Stimulated activated CD8-positive, alpha-beta memory T cell treated with anti-CD3 and anti-CD28 coated beads, Interleukin-7, amount 100 ng/mL, for 48 hours (primary cell): ENCODE measurements around the gene TGFBI.

ENCODE experiments used
- DNase-seq, 2 donors: peaks; one replicate each; pipeline ENCODE4 v3.0.0-alpha.2; 2020; ENCODE audit warnings: low read depth in 1 of 2; ENCODE audit errors: extremely low read depth in 1 of 2

Gene TGFBI

DNA sequence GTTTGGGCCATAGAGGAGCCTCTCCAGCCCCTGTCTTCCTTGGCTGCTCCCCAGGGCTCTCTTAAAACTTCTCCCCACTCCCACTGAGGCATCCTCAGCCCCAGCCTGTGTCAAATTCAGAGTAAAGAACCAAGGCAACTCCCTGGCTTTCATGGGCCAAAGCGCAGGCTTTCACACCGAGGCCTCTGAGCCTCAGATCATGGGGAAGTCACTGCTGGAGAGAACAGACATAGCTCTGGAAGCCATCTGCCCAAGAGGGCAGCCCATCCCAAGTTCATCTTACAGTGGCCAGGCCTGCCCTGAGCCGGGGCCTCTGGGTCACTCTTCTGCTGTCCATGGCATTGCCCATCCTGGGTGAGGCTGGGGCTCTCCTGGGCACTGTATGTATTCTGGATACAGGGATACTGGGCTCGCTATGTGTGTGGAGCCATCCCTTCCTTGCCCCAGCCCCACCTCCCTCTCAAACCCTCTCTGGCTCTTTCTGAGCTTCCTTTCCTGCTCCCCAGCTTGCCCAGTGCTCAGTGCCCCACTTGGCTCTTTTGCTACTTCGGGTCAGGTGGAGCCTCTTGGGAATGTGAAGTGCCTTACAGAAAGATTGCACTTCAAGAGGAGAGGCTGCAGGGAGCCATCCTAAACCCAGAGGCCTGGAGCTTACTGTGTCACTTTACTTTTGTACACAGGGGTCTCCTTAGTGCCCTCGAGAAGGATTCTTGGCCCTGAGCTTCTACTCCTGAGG, 33.0 kb downstream of the TGFBI start:
- DNase-seq, result no peak

DNA sequence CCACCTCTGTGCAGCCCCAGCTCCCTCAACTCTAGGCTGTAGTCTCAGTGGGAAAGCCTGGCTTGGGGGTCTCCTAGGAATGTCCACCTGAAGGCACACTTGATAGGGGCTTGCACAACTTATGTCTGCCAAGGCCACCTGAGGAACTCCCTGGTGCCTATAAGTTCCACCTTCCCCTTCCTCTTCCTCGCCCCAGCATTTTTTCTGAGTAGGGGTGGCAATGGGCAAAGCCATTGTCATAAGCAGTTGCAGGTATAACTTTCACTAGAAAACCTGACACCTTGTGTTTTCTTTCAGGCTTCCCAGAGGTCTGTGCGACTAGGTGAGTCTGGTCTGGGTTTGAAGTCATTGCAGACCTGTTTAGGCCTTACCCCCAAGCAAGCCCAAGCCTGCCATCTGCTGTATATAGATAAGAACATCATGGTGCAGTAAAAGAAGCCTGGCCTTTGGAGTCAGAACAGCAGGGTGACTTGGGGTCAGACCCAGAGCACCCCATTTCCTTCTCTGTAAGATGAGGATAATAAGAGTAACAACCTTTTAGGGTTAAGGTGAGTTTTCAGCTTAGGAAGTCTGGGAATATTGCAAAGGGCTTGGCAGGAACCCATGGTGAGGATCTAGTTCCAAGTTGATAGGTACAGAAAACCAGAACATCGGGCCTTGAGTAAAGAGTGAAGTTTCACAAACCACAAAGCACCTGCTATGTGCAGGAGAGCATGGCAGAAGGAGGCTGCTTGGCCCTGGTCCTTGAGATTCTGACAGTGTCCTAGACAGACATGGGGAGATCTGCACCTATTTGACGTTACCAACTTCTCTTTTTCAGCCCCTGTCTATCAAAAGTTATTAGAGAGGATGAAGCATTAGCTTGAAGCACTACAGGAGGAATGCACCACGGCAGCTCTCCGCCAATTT, 33.8 kb downstream of the TGFBI start:
- no peak for DNase-seq

DNA sequence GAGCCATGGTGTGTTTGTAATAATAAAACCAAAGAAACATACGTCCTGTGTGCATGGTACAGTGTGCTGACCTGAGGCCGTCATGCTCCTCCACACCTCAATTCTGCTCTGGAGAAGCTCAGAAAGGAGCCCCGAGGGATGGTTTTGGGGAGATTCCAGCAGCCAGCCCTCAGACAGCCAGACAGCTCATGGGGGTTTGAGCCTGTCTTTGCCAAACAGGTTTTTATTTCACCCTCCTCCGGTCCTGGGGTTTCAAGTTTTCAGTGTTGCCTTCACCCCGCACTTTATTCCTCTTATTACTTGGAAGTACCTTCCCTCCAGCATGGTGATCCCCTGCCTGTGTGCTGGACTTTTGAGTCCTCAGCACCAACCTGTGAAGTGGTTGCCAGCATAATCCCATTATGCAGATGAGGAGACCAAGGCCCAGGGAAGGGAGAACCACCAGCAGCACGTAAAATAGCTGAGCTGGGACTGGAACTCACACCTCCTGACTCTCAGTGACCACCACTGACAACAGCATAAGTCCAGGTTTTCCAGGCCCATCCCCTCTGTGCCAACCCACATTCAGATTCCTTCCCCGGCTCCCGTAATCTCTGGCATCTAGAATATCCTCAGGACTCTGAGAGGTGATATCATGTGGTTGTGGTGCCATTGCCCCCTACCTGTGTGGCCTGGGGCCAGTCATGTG, 35.1 kb downstream of the TGFBI start:
- no peak for DNase-seq

DNA sequence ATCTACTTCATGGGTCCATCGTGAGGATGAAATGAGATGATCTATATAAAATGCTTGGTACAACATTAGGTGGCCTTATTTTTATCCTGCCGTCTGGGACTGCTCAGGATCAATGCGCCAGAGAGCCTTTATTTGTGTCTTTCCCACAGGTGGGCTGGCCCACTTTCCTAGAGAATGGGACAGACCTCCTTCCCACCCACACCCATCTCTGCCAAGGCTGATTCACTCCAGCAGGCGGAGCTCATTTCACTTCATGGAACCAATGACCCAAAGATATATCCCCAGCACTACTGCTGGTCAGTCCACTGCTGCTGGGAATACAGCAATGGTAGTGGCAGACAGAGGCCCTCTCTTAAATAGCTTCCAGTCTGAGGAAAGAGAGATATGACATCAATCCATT, 35.7 kb downstream of the TGFBI start:
- DNase-seq, result no peak

DNA sequence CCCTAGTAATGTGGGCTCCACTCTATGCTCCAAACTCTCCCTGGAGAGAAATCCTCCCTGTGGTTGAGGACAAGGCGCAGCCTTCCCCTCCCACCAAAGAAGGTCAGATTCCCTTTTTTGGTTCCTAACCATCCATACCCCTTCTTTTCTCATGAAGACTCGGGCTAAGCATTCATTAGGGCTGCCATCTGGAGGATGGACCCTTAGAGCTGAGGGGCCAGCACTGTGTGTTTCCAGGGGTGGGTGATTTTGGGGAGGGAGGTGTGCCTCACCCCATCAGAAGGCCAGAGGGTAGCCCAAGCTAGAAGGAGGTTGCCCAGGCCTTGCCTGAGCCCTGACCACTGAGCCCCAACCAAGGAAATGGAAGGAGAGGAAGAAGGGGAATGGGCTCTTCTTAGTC, 36.8 kb downstream of the TGFBI start:
- DNase-seq, result no peak

DNA sequence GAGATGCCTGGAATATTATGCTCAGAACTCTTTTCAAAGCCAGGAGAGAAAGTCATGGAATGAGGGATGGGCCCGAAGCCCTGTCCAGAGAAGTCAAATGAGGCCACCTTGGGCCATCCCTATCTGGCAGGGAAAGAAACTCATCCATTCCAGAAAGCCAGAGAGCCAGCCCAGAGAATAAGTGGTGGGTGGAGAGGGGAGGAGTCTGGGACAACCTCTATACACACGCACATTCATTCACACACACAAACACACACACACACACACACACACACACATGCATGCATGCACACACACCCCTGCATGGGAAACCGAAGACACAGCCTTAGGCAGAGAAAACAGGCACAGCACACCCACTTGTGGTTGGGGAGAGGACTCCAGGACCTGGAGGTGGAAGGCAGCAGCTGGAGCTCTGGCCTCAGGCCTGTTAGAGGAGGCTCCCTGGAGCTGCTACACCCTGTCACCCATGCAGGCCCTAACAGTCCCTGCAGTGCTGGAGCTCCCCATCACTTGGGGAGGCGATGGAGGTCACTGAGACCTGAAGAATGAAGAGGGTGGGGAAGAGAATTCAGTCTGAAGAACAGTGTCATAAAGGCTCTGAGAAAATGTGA, 38.0 kb downstream of the TGFBI start:
- DNase-seq, result no peak

DNA sequence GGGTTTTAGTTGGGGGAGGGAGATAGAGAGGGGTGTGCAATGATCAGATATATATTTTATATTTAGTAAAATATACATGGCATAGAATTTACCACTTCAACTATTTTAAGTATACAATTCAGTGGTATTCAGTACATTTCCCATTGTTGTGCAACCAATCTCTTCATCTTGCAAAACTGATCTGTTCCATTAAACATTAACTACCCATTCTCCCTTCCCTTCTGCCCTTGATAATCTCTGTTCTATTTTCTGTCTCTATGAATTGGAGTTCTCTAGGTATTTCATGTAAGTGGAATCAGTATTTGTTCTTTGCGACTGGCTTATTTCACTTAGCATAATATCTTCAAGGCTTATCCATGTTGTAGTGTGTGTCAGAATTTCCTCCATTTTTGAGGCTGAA, 38.6 kb downstream of the TGFBI start:
- DNase-seq, result no peak

DNA sequence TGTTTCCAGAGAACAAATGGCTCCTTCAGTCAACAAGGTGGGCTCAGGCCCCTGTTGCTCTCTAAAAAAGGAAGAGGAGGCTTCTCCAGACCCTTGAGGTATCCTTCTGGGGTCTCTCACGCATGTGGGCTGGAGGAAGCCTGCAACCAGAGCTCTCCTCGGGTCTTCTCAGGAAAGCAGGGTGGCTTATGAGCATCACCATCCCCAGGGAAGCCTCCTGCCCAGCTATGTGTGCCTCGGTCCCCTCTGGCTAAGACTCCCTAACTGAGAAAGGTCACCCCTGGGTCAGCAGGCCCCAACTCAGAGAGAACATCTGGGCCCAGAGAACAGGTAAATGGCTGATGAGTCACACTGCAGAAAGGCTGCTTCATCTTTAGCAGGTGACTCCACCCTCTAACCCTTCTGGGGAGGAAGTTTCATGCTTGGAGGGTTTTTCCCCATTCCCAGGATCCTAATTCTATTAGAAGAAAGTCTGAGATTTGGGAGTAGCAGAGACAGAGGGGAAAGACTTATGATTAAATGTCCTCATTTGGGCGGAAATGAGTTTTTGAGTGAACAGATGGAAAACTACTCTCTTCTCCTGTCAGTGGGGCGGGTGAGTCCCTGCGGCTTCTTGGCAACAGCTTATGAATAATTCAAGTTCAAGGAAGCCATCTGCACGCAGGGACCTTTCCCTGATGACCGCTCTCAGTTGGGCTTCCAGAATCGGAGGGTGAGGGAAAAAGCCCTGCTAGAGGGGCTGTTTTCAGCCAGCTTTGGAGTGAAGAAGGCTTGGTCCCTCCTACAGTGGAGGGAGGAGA, 41.9 kb downstream of the TGFBI start:
- no peak for DNase-seq

DNA sequence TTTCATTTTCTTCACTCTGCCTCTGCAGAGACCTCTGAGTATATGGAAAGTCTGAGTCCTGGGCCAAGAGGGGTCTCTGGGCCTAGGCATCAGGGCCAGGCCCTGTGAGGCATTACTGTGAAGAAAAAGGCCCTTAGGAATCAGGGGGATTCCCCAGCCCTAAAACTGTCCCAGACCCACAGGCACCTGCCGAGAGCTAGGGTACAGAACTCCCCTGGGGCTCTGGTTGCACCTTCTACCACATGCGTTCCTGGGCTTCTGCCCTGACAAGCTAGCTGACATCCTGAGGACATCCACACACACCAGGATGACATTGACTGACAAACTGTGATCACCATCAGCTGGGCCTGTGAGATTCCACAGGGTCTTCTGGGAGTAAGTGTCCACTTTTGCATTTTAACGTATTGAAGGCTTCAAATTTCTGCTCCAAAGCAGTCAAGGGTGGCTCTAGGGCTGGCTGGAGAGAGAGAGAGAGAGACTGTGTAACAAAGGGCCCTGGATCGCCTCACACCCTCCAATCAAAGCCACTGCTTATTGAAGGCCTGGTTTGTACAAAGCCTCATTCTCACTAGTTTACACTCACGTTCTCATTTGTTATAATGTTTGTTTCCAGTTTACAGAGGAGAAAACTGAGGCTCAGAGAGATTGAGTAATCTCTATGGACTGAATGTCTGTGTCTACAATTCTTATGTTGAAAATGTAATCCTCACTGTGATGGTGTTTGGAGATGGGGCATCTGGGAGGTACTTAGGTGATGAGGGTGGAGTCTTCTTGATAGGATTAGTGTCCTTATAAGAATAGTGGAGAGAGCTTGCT, 45.1 kb downstream of the TGFBI start:
- no peak for DNase-seq

DNA sequence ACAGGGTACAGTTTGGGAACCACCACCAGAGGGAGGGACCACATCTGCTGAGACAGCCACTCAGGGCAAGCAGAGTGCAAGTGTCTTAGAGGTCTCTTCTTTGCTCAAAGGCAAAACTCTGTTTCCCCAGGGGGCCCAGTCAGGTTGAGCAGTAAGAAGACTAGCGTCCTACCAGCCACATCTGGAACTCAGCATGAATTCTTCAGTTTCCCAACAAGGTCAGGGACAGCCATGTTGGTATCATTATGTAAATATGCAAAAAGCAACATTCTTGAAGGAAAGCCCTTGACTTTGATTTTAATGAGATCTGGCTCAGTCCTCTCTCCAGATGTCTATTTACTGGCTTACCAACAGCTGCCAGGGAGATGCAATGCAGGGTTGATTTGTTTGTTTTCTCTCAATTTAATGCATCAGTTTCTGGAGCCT, 46.7 kb downstream of the TGFBI start:
- no peak for DNase-seq

DNA sequence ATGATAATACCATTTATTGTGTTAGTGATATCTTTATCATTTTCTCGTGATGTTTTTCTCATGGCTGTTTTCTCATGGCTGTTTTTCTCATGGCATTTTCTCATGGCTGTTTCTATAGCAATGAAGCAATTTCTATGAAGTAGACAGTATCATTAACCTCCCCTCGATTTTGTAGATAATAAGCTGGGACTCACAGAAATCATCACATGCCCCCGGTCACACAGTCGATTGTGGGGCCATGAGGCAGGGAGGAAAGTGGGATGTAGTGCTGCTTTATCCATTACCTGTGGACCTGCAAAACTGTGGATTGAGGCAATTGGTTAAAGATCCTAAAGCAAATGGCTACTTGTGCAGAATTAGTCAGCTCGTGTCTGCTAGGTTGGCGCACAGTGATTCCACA, 47.3 kb downstream of the TGFBI start:
- DNase-seq, result no peak

DNA sequence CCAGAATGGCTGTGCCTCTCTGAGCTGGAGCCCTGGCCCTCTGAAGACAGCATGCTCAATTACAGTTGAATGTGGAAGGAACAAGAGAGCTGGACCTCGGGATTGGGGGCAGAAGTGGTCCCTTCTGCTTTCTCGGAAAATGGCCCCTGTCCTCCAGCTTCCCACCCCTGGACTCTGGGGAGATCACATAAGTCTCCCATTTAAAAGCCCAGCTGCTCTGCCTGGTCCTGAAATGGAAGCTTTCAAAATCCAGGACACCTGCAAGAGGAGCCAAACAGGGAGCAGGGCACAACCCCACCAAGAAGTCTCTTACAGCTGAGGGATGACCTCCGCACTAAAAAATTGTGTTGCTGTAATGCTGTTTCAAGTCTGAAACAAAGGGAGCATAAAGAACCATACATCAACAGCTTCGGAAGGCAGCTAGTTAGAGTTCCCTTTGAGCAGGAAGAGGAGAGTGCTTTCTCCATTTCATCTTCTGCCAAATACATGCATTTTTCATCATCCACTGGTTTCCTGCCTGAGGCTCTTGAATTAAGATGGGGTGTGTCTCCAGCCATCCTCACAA, 48.2 kb downstream of the TGFBI start:
- no peak for DNase-seq

DNA sequence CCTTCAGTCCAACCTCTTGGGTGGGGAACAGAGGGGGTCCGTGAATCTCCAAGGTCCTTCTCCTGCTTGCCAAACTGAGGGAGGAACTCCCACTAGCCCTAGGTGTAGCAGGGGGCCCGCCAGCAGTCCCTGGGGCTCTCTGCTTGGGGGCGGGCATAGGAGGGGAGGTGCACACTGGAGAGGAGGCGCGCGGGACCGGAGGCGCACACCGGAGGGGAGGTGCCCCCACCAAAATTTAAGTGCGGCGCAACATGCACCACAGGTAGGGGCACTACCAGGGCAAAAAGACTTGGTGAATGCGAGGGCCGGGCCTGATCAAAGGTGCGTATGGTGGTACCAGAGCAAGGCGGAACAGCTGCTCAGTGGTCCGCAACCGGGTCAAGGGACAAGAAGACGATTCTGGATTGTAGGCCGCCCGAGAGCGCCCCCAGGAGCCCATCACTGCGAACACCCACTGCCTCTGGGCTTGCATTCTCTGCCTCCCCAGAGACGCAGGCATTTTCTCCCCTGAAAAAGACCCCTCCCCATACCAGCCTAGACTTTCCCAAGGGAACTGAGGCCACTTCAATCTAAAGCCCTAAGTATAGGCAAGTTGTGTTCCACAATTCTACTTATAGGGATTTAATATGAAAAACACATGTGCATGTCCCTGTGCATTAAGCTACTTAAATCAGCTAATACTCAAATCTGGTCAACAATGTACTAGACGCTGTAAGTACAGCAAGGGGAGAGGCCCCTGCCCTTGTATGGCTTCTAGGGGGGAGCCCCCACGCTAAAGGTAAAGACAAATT, 50.6 kb downstream of the TGFBI start:
- no peak for DNase-seq

DNA sequence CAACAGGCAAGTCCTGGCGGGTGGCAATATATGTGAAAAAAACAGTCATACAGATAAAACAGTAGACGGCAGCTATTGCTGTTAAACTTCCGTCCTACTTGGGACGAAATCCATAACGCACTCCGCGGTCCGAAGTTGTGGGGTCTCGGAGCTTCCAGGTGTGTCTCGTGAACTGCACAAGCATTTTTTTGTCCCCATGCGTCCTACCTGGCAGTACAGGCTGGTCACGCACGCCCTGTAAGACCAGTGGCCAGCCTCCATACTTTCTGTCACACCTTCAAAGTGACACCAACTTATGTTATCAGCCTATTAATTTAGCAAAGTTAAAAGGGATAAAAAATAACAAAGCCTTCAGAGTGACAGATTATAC, 51.3 kb downstream of the TGFBI start:
- DNase-seq, result no peak

DNA sequence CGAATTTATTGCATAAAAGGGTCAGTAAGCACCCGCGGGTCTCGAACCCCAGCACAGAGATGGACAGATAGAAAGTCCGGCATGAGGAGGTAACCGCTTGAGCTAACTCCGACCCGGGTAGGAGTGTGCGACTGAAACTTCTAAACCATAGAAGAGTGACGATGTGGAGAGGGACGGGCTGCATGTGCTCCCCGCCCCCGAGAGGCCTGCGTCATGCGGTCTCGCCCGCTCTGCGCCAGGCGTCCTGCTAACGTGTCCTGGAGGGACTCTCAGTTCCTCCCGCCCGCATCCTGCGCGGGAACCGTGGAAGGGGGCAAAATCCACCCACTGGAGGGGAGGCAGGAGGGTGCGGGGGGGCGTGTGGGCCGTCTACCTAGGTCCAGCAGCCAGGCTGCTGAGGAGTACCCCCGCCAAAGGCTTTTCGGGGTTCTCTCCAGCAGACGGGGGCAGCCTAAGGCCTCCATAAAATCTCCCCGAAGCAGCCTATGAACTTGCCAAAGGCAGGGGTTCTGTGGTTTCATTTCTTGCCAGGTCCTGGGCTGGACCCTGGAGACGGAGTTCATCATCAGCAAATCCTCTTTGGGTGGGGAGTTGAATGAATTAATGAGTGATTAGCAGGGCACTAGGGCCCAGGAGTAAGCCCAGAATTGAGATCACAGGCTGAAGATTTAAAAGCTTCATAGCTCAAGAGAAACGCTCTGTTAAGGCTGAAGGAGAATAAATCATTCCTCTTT, 51.9 kb downstream of the TGFBI start:
- DNase-seq, result peak; percentile 39 to 67

DNA sequence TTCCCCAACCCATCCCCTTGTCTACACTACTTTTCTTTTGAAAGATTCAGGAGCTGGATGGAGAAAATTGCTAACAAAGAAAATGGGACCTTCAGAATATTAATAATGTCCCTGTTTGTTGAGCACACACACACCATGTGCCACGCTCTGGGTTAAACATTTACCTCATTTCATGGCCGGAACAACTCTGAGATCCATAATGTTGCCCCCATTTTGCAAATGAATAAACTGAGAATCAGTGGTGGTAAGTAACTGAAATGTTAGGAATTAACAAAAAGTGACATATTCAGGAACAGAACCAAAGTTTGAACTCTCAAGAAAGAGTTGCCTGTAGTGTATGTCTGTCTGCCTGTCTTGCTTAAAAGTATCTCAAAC, 52.4 kb downstream of the TGFBI start:
- no peak for DNase-seq

DNA sequence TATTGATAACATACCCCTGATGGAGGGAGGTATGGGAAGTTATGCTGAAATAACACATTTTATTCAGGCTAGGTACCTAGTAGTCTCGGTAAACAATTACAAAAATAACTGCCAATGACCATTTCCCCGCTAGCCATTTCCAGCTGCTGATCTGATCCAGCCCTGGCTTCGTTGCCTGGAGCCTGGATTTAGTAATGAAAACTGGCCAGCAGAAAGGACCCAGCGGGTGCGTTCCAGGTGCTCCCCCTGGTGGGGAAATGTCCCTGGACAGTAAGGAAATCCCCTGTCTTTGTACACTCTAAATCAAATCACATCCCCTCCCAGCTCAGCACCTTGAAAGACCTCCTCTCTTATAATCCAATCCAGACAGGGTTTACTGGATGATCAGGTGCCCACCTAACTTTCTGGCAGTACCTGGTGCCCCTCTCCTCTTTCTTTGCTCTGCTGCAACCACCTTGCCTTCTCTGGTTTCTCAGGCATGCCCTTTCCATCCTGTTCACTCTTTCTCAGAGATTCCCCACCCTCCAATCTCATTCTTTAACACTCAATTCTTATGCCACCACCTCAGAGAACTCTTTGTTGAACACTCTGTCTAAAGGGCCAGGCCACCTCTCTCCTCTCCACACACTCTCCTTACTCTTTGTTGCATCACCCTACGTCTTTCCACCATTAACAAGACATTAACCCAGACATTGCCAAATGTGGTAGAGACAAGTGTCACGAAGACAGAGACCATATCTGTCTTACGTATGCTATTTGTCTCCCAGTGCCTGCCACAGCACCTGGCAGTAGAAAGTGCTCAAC, 53.8 kb downstream of the TGFBI start:
- peak; percentile 16 to 23 for DNase-seq
